ENCODE measurements around the gene CNTN5.

The CNTN5 gene

GRCh38 chr11:100185588-100185987 lies 1164.8 kb downstream of the CNTN5 start:
- no peaks in the 10 kb centered on the region for H3K36me3 ChIP-seq
- no peaks in the 10 kb centered on the region for H3K27me3 ChIP-seq
- intact Hi-C loops (cut with DNase I; ENCODE audit: low total_unique reads), result no loop called here
- H3K4me1 ChIP-seq, result no peaks in the 10 kb centered on the region
- DNase-seq, result no peak
- H3K9me3 ChIP-seq, result no peaks in the 10 kb centered on the region
- H3K4me3 ChIP-seq, result no peak overlapping the region
- no peak for TF ChIP-seq CTCF (IDR thresholded peaks at IDR 0.05)
- no peak overlapping the region for H3K27ac ChIP-seq

GRCh38 chr11:100188137-100188783 lies 1167.5 kb downstream of the CNTN5 start:
- Histone ChIP-seq H3K27me3 (no peaks in the 10 kb centered on the region), H3K4me1 (no peaks in the 10 kb centered on the region), H3K36me3 (no peaks in the 10 kb centered on the region), H3K4me3 (no peak overlapping the region), H3K27ac (no peak overlapping the region), H3K9me3 (no peaks in the 10 kb centered on the region)
- TF ChIP-seq CTCF (IDR thresholded peaks at IDR 0.05), result no peak
- DNase-seq, result no peak
- intact Hi-C loops (cut with DNase I; ENCODE audit: low total_unique reads), result no loop called here

- TF ChIP-seq CTCF (IDR thresholded peaks at IDR 0.05), result no peak
- Histone ChIP-seq H3K36me3 (no peaks in the 10 kb centered on the region), H3K27ac (no peak overlapping the region), H3K4me3 (no peak overlapping the region), H3K9me3 (no peaks in the 10 kb centered on the region), H3K4me1 (no peaks in the 10 kb centered on the region), H3K27me3 (no peaks in the 10 kb centered on the region)
- no peak for DNase-seq
- intact Hi-C loops (cut with DNase I; ENCODE audit: low total_unique reads), result no loop called here
These were observed 1169.6 kb downstream of the CNTN5 start for GRCh38 chr11:100190395-100190794.

- Histone ChIP-seq H3K36me3 (no peaks in the 10 kb centered on the region), H3K4me1 (no peaks in the 10 kb centered on the region), H3K9me3 (no peaks in the 10 kb centered on the region), H3K27me3 (no peaks in the 10 kb centered on the region), H3K27ac (no peak overlapping the region), H3K4me3 (no peak overlapping the region)
- no peak for TF ChIP-seq CTCF (IDR thresholded peaks at IDR 0.05)
- intact Hi-C loops (cut with DNase I; ENCODE audit: low total_unique reads), result no loop called here
- no peak for DNase-seq
These were observed 1171.4 kb downstream of the CNTN5 start for GRCh38 chr11:100192181-100192580.

GRCh38 chr11:100203789-100204188 lies 1183.0 kb downstream of the CNTN5 start:
- Histone ChIP-seq H3K27me3 (no peaks in the 10 kb centered on the region), H3K27ac (no peak overlapping the region), H3K4me1 (no peaks in the 10 kb centered on the region), H3K4me3 (no peak overlapping the region), H3K9me3 (no peaks in the 10 kb centered on the region), H3K36me3 (no peaks in the 10 kb centered on the region)
- no peak for DNase-seq
- intact Hi-C loops (cut with DNase I; ENCODE audit: low total_unique reads), result no loop called here
- TF ChIP-seq CTCF (IDR thresholded peaks at IDR 0.05), result no peak

GRCh38 chr11:100205926-100206325 lies 1185.2 kb downstream of the CNTN5 start:
- TF ChIP-seq CTCF (IDR thresholded peaks at IDR 0.05), result no peak
- Histone ChIP-seq H3K4me3 (no peak overlapping the region), H3K27me3 (no peaks in the 10 kb centered on the region), H3K4me1 (no peaks in the 10 kb centered on the region), H3K27ac (no peak overlapping the region), H3K36me3 (no peaks in the 10 kb centered on the region), H3K9me3 (no peaks in the 10 kb centered on the region)
- intact Hi-C loops (cut with DNase I; ENCODE audit: low total_unique reads), result no loop called here
- no peak for DNase-seq
